Brain microvascular endothelial cell (primary cell): Measurements from ENCODE around the gene STK39.

ENCODE experiments used
- DNase-seq: peaks from one replicate; pipeline ENCODE4 v3.0.0-alpha.2; 2020
- H3K27ac ChIP-seq: fragments of 250-450 bp; sonication (Bioruptor Pico); 2 replicates; pipeline ENCODE4 v1.5.1; 2020; ENCODE audit warnings: mild to moderate bottlenecking, moderate library complexity
- H3K27me3 ChIP-seq: fragments of 250-450 bp; sonication (Bioruptor Pico); replicated peaks from 2 replicates; pipeline ENCODE4 v1.5.1; 2020; ENCODE audit warnings: mild to moderate bottlenecking
- H3K36me3 ChIP-seq: fragments of 250-450 bp; sonication (Bioruptor Pico); replicated peaks from 2 replicates; pipeline ENCODE4 v1.5.1; 2020; ENCODE audit warnings: mild to moderate bottlenecking
- H3K4me3 ChIP-seq: 2 replicates; pipeline ENCODE4 v1.5.1; 2011; ENCODE audit warnings: low read depth, mild to moderate bottlenecking, control low read depth, low read length, moderate library complexity
- CTCF ChIP-seq: IDR thresholded peaks from 2 replicates; pipeline ENCODE4 v1.5.1; 2011; ENCODE audit warnings: low read depth, mild to moderate bottlenecking, moderate library complexity, low read length, control low read depth, inconsistent platforms; ENCODE audit errors: missing control alignments
- in situ Hi-C: cut with HindIII; loops from 2 replicates; pipeline ENCODE4 v1.10.0; 2017; ENCODE audit warnings: low sequenced_read_pairs, low pct_ligation_motif_present

STK39 gene

GRCh38 chr2:168222088-168222487, 25.3 kb downstream of the STK39 start:
- Histone ChIP-seq H3K4me3 (no peak overlapping the region), H3K27me3 (no peaks in the 10 kb centered on the region), H3K36me3 (no peaks in the 10 kb centered on the region), H3K27ac (no peak overlapping the region)
- in situ Hi-C loops, result no loop called here
- DNase-seq, result no peak
- TF ChIP-seq CTCF, result no peak

- no peak overlapping the region for H3K27ac ChIP-seq
- in situ Hi-C loops, result no loop called here
- H3K36me3 ChIP-seq, result no peaks in the 10 kb centered on the region
- no peak for DNase-seq
- no peaks in the 10 kb centered on the region for H3K27me3 ChIP-seq
- TF ChIP-seq CTCF, result no peak
- no peak overlapping the region for H3K4me3 ChIP-seq
These were observed 26.2 kb downstream of the STK39 start for GRCh38 chr2:168220965-168221819.

- TF ChIP-seq CTCF, result no peak
- Histone ChIP-seq H3K36me3 (no peaks in the 10 kb centered on the region), H3K4me3 (no peak overlapping the region), H3K27ac (no peak overlapping the region), H3K27me3 (no peaks in the 10 kb centered on the region)
- DNase-seq, result no peak
- in situ Hi-C loops, result no loop called here
These were observed 29.5 kb downstream of the STK39 start for GRCh38 chr2:168217920-168218319.

- Histone ChIP-seq H3K27ac (no peak overlapping the region), H3K36me3 (no peaks in the 10 kb centered on the region), H3K4me3 (no peak overlapping the region), H3K27me3 (no peaks in the 10 kb centered on the region)
- no peak for DNase-seq
- TF ChIP-seq CTCF, result no peak
- in situ Hi-C loops, result no loop called here
These were observed 30.9 kb downstream of the STK39 start for GRCh38 chr2:168216351-168217005.

GRCh38 chr2:168215813-168216212, 31.6 kb downstream of the STK39 start:
- H3K4me3 ChIP-seq, result no peak overlapping the region
- H3K27ac ChIP-seq, result no peak overlapping the region
- H3K27me3 ChIP-seq, result no peaks in the 10 kb centered on the region
- in situ Hi-C loops, result no loop called here
- DNase-seq, result no peak
- H3K36me3 ChIP-seq, result no peaks in the 10 kb centered on the region
- no peak for TF ChIP-seq CTCF
